ENCODE results near the gene BICC1.
A peak's percentile ranks its signal among the peaks of the same experiment; 100 is the strongest.

Gene BICC1

GRCh38 chr10:58599927-58600553 lies 87.4 kb downstream of the BICC1 start:
- Histone ChIP-seq H3K9me3 (replicated peaks in 1 of 11) (peaks cover 11 to 28% (median 19%) of the 10 kb centered on the region in 11 experiments; a peak in 17 of 22 replicates), H3K9ac (no peak overlapping the region), H3K4me1 (no peaks in the 10 kb centered on the region), H3K4me3 (no peak overlapping the region), H3K27ac (no peak overlapping the region), H3K36me3 (no peaks in the 10 kb centered on the region), H3K4me2 (no peak overlapping the region), H3K27me3 (no peaks in the 10 kb centered on the region), H4K20me1 (no peaks in the 10 kb centered on the region)
- no peak for TF ChIP-seq Cebpa-rat (IDR thresholded peaks at IDR 0.05)

- H3K27ac ChIP-seq = no peak overlapping the region
These were observed 95.7 kb downstream of the BICC1 start for GRCh38 chr10:58608351-58608750.

DNA sequence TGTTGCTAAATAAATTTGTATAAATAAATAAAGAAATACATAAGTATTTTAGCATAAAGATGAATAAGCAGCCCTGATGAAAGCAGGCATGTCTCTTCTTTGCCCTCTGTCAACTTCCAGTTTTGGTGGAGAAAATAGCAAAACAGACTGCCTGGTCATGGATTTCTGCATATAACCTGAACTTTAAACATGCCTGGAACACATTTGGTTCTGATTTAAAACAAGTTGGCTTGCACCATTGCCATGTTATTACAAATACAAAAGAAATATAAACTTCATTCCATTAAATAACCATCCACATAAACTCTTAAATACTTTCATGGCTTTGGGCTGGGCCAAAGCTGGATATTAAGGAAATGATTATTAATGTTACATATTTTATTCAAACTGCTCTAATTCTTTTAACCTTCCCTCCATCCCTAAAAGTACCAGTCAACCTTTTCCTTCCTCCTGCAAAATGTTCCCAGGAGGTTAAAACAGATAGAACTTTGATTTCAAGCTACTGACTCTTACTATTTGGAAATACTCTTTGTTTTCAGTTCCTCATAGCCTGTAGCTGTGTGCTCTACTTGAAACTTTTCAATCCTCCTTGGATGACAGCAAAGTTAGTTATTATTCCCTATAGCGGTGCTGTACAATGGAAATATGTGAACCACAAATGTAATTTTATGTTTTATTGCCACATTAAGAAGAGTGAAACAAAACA lies 96.3 kb downstream of the BICC1 start:
- Histone ChIP-seq H3K4me1 (peaks cover 0 to 14% (median 7%) of the 10 kb centered on the region in 10 experiments; a peak in 6 of 20 replicates), H3K27ac (no peak overlapping the region), H4K20me1 (no peaks in the 10 kb centered on the region), H3K9me3 (replicated peaks in 1 of 11) (no peaks in the 10 kb centered on the region), H3K4me2 (peak overlapping the region in 3 of 11 experiments; percentile 6 to 42 (median 28); a peak in 4 of 22 replicates), H3K27me3 (no peaks in the 10 kb centered on the region), H3K4me3 (no peak overlapping the region), H3K36me3 (no peaks in the 10 kb centered on the region), H3K9ac (no peak overlapping the region)
- TF ChIP-seq Cebpa-rat (IDR thresholded peaks at IDR 0.05) = no peak

More at GRCh38 chr10:58608351-58608750, 95.7 kb downstream of the BICC1 start:
- no peaks in the 10 kb centered on the region for H4K20me1 ChIP-seq
- 0 out of 22 replicates have a peak overlapping the region, but pooled peaks of 1 of the 11 experiments have one; percentile 28 for H3K4me2 ChIP-seq
- peaks cover 0 to 14% (median 7%) of the 10 kb centered on the region in 10 experiments; a peak in 6 of 20 replicates for H3K4me1 ChIP-seq
- H3K9ac ChIP-seq = no peak overlapping the region
- H3K9me3 ChIP-seq (replicated peaks in 1 of 11) = no peaks in the 10 kb centered on the region
- H3K4me3 ChIP-seq = no peak overlapping the region
- no peaks in the 10 kb centered on the region for H3K36me3 ChIP-seq
- no peak for TF ChIP-seq Cebpa-rat (IDR thresholded peaks at IDR 0.05)
- no peaks in the 10 kb centered on the region for H3K27me3 ChIP-seq

- Histone ChIP-seq H3K27me3 (no peaks in the 10 kb centered on the region), H3K4me1 (peaks cover 0 to 14% (median 7%) of the 10 kb centered on the region in 10 experiments; a peak in 6 of 20 replicates), H3K4me2 (peak overlapping the region in 3 of 11 experiments; percentile 6 to 42 (median 28); a peak in 1 of 22 replicates), H3K9ac (no peak overlapping the region), H3K36me3 (no peaks in the 10 kb centered on the region), H4K20me1 (no peaks in the 10 kb centered on the region), H3K27ac (0 out of 22 replicates have a peak overlapping the region, but pooled peaks of 1 of the 11 experiments have one; percentile 22), H3K4me3 (no peak overlapping the region), H3K9me3 (replicated peaks in 1 of 11) (no peaks in the 10 kb centered on the region)
- TF ChIP-seq Cebpa-rat (IDR thresholded peaks at IDR 0.05) = no peak
These were observed 97.0 kb downstream of the BICC1 start for GRCh38 chr10:58609532-58610150.

GRCh38 chr10:58615237-58615935 lies 102.7 kb downstream of the BICC1 start:
- H3K4me2 ChIP-seq = no peak overlapping the region
- H3K9me3 ChIP-seq (replicated peaks in 1 of 11) = no peaks in the 10 kb centered on the region
- no peaks in the 10 kb centered on the region for H3K36me3 ChIP-seq
- TF ChIP-seq Cebpa-rat (IDR thresholded peaks at IDR 0.05) = no peak
- H3K4me1 ChIP-seq = no peaks in the 10 kb centered on the region
- H4K20me1 ChIP-seq = no peaks in the 10 kb centered on the region
- H3K9ac ChIP-seq = no peak overlapping the region
- H3K27me3 ChIP-seq = no peaks in the 10 kb centered on the region
- no peak overlapping the region for H3K27ac ChIP-seq
- H3K4me3 ChIP-seq = no peak overlapping the region

GRCh38 chr10:58618158-58618676 lies 105.5 kb downstream of the BICC1 start:
- Histone ChIP-seq H4K20me1 (no peaks in the 10 kb centered on the region), H3K4me3 (no peak overlapping the region), H3K4me1 (no peaks in the 10 kb centered on the region), H3K27me3 (no peaks in the 10 kb centered on the region), H3K27ac (no peak overlapping the region), H3K9ac (no peak overlapping the region), H3K9me3 (replicated peaks in 1 of 11) (no peaks in the 10 kb centered on the region), H3K36me3 (no peaks in the 10 kb centered on the region), H3K4me2 (no peak overlapping the region)
- no peak for TF ChIP-seq Cebpa-rat (IDR thresholded peaks at IDR 0.05)

- Histone ChIP-seq H3K27ac (no peak overlapping the region), H3K27me3 (no peaks in the 10 kb centered on the region)
- no peak for TF ChIP-seq Cebpa-rat (IDR thresholded peaks at IDR 0.05)
These were observed 108.9 kb downstream of the BICC1 start for GRCh38 chr10:58621379-58622077.

DNA sequence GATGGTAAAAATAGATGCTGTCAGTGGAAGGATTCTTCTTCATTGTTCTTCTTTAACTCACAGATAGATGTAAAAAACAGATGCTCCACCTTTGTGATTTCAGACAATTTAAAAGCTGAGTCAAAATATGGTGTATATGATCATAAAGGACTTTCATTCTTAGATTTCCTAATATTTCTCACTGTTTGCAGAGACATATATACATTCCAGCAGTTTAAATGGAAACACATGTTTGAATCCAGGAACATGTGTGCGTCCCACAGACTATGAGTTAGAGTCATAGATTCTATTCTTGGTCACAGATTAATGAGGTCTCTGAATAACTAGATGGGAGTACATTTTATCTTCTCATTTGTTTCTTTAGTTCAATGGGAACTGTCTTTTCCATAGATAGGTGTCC lies 109.6 kb downstream of the BICC1 start:
- Histone ChIP-seq H4K20me1 (no peaks in the 10 kb centered on the region), H3K9ac (no peak overlapping the region), H3K27ac (no peak overlapping the region), H3K4me3 (no peak overlapping the region), H3K4me2 (no peak overlapping the region), H3K27me3 (no peaks in the 10 kb centered on the region), H3K36me3 (no peaks in the 10 kb centered on the region), H3K4me1 (peaks cover 0 to 2% (median 0%) of the 10 kb centered on the region in 10 experiments; a peak in 2 of 20 replicates), H3K9me3 (replicated peaks in 1 of 11) (no peaks in the 10 kb centered on the region)
- TF ChIP-seq Cebpa-rat (IDR thresholded peaks at IDR 0.05) = no peak

More at GRCh38 chr10:58621379-58622077, 108.9 kb downstream of the BICC1 start:
- H3K9ac ChIP-seq = no peak overlapping the region
- H3K4me2 ChIP-seq = no peak overlapping the region
- H3K4me1 ChIP-seq = no peaks in the 10 kb centered on the region
- H3K36me3 ChIP-seq = no peaks in the 10 kb centered on the region
- no peak overlapping the region for H3K4me3 ChIP-seq
- no peaks in the 10 kb centered on the region for H4K20me1 ChIP-seq
- H3K9me3 ChIP-seq (replicated peaks in 1 of 11) = no peaks in the 10 kb centered on the region

Data from BLaER1 treated with 17β-estradiol and CSF1 and Interleukin-3, amounts not matched to agents 10 nM and 100 nM (cell line).